ENCODE results near the gene NDUFS2.
A peak's percentile ranks its signal among the peaks of the same experiment; 100 is the strongest.
"Not testable (repeated sequence)": the region's sequence is repeated elsewhere in the genome, so short reads cannot be mapped to it uniquely, and the experiment has no call there.

The NDUFS2 gene

DNA sequence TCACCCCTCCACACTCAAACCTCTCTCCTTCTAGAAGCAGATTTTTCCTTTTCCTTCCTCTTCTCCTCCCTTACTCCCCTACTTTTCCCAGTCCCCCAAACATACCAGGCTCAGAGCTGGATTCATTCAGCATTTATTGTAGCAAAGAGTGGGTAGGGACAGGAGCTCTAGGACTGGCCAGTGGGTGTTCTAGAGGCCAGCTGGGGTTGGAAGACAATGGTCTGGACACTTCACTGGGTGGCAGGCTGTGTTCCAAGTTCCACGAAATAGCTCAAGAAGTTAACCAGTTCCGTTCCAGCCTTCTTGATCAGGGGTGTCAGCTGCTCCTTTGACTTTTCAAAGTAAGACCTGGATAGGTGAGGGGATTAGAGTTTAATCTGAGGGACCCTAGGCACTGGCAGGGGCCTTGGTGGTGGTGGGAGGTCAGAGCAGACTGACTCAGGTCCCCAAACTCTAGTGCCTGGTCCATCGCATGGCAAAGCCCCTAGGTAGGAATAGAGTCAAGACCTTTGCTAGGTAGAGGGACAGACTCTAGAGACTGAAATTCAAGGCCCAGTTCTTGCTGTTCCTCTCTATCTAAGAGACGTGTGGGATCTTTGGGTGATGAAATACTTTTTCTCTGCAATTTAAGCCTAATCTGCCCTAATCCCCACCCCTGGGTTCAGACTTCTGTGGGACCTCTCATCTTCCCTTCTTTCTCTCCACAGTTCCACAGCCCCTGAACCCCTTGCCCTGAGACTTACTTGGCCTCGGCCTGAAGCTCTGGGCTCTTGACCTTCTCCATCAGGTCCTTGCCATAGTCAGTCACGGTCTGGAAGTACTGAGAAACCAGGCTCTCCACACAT is 20.2 kb downstream of the NDUFS2 start:
- DNase-seq = no peak

DNA sequence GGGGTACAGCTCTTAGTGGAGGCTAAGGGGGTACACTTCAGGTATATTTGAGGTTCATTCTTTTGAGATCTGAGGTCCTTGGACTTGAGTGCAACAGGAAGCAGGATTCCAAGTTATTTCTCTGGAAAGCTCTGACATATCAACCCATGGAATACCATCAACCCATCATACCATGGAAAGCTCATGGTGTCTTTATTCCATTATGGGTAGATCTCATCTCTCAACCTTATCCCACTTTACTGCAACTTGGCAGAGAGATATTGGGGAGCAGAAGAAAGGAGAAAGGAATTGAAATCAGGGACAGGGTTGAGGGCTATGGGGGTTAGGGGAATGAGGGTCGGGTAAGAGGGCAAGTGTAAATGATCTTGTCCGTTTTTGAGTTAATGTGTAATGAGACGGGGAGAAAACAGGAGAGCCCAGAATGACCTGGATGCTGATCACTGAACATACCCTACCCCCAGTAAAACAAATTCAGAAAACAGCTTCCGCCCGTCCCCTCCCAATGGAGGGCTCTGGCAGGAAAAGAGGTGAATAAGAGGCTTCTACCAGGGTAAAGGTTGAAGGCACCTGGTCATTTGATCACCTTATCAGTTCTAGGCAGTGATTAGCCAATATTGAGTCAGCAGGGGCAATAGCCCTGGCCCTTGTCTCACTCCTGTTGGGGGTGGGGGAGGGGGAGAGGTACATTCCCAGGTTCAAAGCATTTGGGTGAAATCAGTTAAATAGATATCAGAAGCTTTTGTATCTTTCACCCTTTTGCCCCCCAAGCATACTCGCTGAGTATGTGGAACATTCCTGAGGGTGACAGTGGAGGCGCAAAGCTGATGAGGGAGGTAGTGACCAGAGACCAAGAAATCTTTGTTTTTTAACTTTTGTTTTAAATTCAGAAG is 21.9 kb downstream of the NDUFS2 start:
- DNase-seq = no peak

DNA sequence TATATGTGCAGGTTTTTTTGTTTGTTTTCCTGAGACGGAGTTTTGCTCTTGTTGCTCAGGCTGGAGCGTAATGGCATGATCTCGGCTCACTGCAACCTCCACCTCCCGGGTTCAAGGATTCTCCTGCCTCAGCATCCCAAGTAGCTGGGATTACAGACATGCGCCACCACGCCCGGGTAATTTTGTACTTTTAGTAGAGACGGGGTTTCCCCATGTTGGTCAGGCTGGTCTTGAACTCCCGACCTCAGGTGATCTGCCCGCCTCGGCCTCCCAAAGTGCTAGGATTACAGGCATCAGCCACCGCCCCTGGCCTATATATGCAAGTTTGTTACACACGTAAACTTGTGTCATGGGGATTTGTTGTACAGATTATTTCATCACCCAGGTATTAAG is 22.5 kb downstream of the NDUFS2 start:
- not testable (repeated sequence) for DNase-seq

DNA sequence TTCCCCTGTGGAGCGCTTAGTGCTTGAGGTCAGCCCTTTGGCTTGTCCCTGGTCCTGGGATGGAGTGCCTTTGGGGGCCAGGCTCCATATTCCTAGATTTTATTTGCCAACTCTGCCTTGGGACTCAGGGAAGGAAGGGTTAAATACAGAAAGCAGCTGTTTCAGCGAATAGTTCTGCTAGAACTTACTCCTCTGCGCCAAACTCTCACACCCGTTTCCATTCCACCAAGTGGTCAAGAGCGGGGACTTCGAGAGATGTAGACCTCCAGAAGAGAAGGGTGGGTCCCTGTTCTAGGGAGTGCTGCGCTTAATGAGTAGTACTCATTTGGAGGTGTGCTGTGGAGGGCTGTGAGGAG is 23.0 kb downstream of the NDUFS2 start:
- DNase-seq = no peak

DNA sequence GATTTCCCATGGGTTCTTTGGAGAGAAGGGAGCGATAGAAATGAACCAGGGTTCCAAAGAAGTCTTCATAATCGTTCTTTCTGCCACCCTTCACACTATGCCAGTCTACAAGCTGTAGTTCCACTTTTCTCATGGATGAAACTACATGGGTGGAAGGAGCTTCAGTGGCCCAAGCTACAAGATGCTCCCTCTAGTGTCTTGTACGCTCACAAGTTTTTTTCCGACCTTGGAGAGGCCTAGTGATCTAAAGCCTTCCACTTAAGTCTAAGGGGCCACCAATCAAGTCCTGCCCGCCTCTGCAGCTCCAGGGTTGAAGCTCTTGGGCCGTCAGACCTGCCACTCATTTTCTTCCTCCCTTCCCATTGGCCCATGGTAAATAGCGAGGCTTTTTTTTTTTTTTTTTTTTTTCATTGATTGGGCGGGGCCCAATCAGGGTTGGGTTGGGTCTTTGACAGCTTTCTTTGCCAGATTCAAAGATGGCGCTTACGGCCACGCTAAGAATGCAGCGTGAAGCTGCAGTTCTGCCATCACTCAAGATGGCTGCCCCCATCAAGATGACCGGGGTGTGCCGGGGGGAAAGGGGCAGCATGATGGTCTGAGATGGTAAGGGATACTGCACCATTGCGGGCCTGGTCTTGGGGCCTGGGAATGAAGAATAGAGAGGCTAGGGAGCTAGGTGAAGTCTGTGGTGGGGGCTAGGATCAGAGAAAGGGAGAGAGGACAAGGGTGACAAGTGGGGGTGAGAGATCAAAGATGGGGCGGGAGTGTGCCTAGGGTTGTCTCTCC is 23.6 kb downstream of the NDUFS2 start, which contains the start of gene TOMM40L:
TOMM40L (plus strand) TSS at position 527 of the 786 bp plus-strand sequence. CDS start 430 bp downstream, outside the sequence.
- DNase-seq = peak; percentile 99

DNA sequence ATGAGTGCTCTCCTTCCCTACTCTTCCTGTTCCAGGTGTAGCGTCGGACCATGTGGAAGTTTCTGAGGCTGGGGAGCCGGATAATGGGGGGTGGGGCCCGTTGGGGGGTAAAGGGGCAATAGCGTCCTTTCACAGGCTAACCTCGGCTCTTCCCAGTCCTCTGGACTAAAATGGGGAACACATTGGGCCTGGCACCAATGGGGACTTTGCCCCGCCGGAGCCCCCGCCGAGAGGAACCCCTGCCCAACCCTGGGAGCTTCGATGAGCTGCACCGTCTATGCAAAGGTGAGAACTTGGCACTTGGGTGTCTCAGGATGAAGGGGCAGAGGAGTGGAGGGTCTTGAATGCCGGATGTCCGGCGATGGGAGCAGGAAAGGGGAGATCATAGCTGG is 24.1 kb downstream of the NDUFS2 start:
- DNase-seq = no peak

DNA sequence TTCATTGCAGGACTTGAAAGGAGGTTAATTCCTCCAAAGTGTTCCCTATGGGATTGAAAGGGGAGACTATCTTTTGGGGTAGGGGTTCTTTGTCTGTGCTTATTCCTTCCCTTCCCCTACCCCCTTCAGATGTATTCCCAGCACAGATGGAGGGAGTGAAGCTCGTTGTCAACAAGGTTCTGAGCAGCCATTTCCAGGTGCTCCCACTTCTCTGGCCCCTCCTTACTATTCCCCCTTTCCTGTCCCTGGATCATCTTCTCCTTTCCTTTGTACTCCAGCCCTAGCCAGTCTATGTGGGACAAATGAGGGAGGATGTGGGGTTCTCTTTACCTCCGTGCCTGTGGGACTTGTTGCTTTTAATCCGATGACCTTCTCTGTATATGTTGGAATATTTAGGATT is 24.6 kb downstream of the NDUFS2 start:
- DNase-seq = no peak

DNA sequence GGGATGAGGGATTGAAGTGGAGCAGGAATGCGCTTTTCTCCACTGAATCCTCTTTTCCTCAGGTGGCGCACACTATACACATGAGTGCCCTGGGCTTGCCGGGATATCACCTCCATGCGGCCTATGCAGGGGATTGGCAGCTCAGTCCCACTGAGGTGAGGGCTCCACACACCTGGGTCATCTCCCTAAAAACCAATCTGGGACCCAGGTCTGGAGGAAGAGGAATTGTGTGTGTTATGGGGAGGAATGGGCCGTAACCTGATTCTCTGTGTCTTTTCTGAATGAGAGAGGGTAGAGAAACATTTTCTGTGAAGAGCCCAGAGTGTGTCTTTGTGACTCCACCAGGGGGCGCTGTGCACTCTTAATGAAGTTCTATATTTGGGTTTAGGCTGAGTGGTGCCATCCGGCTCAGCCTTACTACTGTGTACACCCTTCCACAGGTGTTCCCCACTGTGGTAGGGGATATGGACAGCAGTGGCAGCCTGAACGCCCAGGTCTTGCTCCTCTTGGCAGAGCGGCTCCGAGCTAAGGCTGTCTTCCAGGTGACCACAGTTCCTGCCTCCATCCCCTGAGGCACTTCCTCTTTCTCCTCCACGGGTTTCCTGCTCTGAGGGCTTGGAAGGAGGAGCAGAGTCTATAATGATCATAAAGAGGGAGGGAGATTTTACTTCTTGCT is 25.2 kb downstream of the NDUFS2 start:
- DNase-seq = peak; percentile 96 to 97

DNA sequence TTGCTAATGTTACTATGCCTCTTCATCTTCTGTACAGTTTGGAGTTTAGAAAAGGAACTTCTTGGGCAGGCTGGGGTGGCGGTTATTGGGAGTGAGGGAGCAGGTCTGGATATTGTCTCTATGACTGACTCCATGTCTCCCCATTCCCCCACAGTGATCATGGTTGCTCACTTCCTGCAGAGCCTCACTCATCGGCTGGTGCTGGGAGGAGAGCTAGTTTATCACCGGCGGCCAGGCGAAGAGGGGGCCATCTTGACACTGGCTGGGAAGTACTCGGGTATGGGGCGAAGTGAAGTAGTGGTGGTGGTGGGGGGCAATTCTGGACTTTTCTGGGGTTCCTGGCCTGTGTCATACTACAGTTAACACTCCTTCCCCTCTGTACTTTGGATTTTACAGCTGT is 25.9 kb downstream of the NDUFS2 start:
- no peak for DNase-seq

DNA sequence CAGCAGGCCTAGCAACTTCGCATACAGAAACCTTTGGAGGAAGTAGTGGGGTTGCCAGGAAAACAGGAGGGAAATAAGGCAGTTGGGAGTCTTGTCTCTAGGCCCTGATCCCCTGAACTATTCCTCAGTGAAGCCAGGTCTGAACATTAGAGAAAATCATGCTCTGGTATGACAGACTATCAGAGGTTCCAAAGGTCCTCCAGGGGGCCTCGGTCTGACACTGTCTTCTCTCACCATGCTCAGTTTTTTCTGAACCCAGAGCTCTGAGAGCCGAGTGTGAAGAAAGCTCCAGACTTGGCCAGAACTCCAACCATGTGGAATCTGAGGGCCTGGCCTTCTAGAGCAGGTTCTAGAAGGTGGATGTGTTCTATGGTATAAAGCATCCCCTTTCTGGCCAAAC is 27.7 kb downstream of the NDUFS2 start:
- DNase-seq = peak; percentile 27 to 35

DNA sequence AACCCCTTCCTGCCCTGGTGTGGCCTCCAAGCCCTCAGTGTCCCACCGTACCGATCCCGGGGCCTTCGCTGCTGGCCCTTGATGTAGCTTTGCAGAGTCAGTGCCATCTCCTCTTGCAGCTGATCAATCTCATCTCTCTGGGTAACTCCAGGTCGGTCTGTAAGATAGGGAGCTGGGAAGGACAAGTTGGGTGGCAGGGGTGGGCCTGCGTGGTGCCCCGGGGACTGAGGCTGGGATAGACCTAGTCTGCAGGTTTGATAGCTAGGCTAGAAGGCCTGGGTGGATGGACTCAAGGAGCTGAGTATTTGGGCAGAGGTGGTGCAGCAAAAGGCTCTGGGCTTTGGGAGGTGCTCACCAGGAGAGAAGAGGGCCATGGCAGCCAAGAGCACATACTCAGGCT is 28.6 kb downstream of the NDUFS2 start:
- no peak for DNase-seq

DNA sequence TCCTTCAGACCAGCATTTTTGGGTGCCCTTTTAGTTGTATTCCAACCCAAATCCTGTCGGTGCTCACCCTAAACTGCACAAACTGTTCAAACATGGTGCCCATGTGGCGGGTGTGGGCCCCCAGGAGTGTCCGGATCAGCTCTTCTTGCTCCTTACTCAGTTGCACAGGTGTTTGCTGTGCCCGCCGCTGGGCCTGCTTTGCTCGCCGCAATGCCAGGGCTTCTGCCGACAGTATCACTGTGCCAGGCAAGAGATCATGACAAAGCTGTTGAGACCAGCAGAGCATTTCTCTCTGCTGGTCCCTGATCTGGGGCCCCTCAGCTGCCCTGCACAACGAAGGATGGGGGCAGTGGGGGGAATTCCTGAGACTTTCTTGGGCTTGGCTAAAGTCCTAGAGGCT is 30.9 kb downstream of the NDUFS2 start:
- DNase-seq = no peak

DNA sequence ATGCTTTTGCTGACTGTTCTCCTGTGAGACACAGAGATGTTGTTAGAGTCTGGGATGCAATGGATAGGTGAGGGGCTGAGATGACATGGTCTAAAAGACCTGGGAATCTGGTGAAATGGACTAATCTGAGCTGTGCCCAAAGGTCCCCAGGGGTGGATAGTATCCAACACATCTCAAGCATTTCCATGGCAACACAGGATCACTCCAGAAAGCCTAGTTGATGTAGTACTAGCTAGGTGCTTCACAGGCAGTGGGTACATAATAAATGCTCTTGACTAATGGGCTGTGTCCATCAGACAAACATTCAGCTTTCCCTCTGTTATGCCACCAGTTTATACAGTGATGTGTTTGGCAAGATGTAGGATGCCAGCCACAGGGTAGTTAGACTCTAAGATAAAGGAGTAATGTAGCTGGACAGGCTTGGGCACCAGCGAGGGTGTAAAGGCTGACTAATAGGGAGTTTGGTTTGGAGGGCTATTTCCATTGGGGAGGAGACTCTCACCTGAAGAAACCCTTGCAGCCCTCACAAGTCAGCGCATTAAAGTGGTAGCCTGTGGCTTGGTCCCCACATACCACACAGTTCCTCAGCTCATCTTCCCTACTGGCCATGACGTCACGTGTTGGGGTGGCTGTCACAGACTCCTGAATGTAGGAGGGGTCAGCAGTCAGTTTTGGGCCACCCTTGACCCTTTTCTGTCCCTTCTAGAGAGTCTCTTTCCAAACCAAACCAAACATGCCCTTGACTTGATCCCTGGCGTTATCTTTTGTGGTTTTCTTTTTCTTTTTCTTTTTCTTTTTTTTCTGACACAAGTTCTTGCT is 34.0 kb downstream of the NDUFS2 start:
- DNase-seq = no peak

DNA sequence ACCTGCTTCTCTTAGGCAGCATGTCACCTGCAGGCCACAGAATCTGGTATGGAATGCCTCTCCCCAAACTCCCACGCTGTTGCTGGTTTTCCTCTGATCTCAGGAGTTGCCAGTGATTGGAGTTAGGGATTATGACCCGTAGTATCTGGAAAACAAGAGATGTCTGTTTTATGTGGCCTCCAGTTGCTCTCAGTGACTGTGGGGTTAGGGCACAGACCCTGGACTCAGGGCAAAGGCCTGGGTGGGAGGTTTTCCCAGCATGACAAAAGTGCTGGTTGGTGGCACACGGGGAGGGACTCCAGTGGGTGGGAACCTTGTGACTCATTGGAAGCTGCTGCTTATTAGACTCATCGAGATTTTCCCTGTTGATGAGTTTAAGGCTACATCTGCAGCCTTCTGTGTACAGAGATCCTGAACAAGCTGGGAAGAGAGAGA is 35.9 kb downstream of the NDUFS2 start, which contains the start of gene NR1I3:
NR1I3 (minus strand) TSS at position 165 of the 435 bp plus-strand sequence. CDS start 1,638 bp downstream, outside the sequence.
- no peak for DNase-seq

DNA sequence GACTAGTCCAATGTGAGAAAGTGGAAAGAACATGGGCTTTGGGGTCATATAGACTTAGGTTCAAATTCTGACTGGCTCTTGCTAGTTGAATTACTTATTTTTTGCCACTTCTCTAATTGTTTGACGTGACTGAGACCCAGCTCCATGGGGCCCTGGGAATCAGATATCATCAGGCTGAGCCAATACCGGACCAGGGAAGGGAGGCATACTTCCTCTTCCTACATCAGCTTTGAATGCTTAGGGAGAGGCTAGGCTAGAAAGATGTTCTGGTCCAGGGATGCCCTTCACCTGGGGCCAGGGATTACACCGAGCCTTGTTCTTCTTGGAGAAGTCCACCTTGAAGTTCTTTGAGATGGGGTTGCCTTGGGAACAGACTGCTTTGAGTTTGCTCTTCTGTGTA is 39.5 kb downstream of the NDUFS2 start:
- DNase-seq = peak in 1 of 2 experiments; percentile 7

DNA sequence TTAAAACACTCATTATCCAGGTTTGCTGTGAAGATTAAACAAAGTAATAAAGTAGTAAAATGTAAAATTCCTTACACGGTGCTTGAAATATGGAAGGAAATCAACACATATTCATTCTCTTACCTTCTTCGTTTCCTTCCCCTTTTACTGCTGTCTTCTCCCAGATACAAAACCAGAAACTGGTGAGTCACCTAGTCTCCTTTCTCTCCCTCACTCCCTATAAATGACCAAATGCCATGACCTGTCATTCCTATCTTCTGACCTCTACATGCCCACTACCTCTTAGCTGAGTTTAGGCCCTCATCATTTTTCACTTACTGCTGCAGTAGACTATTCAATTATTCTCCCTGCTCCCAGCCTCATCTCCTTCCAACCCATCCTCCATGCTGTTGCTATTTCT is 40.1 kb downstream of the NDUFS2 start:
- peak; percentile 38 to 40 for DNase-seq

DNA sequence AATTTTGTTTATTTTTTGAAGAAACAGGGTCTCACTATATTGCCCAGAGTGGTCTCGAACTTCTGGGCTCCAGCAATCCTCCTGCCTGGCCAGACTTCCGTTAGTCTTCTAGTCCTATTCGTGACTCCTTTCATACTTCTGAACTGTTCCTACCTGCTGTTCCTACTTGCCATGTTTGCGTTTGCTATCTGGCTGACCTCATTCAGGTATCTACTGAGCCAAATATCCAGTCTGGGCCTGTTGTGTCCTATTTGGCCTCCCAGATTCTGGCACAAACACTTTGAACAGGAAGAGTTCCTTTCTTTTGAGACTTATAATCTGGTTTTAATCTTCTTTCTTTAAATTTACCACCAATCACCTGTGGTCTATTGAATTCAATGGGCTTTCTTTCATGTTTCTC is 42.7 kb downstream of the NDUFS2 start:
- DNase-seq = no peak

DNA sequence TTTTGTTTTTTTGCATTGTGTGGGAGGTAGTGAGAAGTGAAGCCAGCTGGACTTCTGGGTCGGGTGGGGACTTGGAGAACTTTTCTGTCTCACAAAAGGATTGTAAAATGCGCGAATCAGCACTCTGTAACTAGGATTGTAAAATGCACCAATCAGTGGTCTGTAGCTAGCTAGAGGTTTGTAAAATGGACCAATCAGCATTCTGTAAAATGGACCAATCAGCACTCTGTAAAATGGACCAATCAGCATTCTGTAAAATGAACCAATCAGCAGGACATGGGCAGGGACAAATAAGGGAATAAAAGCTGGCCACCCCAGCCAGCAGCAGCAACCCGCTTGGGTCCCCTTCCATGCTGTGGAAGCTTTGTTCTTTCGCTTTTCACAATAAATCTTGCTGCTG is 47.9 kb downstream of the NDUFS2 start:
- not testable (repeated sequence) for DNase-seq

DNA sequence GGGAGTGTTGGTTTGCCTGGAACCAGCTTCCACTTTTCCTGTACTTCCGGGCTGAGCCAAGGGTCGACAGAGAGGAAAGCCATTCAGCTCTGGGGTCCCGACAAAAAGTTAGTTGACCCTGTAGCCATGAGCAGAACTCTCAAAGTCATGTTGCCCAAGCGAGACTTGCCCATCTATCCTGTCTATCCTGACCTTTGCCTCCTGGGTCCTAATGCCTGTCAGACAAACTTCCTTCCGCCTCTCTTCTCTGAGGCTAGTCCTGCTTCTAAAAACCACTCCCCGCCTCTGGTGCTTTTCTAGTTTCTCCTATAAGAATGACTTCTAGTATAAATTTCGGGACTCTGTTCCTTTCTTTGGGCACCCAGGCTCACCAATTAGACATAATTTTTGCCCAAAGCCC is 48.7 kb downstream of the NDUFS2 start:
- no peak for DNase-seq

DNA sequence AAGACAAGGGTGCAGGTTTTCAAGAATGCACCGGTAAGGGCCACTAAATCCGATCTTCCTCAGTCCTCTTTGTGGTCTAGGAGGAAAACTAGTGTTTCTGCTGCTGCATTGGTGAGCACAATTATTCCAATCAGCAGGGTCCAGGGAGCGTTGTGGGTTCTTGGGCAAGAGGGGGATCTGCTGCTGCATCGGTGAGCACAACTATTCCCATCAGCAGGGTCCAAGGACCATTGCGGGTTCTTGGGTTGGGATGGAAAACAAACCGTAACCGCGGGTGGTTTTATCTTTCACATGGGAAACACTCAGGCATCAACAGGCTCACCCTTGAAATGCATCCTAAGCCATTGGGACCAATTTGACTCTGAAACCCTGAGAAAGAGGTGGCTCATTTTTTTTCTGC is 49.4 kb downstream of the NDUFS2 start:
- DNase-seq = no peak

DNA sequence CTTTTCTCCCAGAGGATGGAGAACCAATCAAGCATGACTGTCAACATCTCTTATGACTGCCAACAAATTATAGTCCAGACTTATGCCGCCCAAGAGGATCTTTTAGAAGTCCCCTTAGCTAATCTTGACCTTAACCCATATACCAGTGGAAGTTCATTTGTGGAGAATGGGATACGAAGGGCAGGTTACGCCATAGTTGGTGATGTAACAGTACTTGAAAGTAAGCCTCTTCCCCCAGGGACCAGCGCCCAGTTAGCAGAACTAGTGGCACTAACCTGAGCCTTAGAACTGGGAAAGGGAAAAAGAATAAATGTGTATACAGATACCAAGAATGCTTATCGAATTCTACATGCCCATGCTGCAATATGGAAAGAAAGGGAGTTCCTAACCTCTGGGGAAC is 53.1 kb downstream of the NDUFS2 start:
- not testable (repeated sequence) for DNase-seq
